GM21576 (cell line): ENCODE measurements around the gene BASP1.
"Not testable (repeated sequence)": the region's sequence is repeated elsewhere in the genome, so short reads cannot be mapped to it uniquely, and the experiment has no call there.

Experiments
- ATAC-seq: cut with Tn5 transposase; IDR thresholded peaks from one replicate; pipeline ENCODE4 v1.9.1; 2021; ENCODE audit warnings: mild to moderate bottlenecking, moderate library complexity; ENCODE audit not compliant: unreplicated experiment

BASP1 gene

DNA sequence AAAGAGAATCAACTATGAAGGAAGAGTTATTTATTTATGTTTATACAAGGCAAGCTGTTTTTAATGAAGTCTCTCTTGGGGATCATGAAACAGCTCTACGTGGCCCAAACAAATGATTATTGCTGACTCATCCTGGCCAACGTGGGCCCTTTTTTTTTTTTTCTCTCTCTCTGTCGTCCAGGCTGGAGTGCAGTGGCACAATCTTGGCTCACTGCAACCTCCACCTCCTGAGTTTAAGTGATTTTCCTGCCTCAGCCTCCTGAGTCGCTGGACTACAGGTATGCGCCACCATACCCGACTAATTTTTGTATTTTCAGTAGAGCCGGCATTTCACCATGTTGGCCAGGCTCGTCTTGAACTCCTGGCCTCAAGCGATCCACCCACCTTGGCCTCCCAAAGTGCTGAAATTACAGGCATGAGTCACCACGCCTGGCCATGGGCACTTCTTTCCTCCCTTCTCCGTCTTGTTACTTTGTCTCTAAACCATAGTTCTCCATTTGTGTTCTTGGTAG lies 98.3 kb downstream of the BASP1 start:
- ATAC-seq: no peak

DNA sequence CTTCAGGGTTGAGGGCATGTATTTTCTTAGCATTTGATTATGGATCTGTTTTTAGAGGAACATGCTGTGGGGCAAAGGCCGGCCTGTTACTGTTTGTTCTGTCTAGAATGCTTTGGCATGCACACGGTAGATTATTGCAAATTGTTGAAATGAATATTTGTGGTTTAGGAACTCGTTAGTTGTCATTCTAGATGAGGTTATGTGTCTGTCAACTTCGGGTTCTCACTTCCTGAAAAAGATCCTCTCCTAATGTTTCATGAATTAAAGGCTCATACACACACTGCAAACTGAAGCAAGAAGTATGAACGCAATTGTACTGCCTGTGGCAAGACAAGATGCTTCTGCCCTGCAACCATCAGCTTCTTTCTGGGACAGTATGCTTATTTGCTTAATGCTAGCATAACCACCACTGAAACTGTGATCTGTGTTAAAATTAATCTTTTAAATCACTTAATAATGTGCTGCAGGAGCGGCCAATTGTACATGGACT lies 99.6 kb downstream of the BASP1 start:
- ATAC-seq: peak; percentile 68

DNA sequence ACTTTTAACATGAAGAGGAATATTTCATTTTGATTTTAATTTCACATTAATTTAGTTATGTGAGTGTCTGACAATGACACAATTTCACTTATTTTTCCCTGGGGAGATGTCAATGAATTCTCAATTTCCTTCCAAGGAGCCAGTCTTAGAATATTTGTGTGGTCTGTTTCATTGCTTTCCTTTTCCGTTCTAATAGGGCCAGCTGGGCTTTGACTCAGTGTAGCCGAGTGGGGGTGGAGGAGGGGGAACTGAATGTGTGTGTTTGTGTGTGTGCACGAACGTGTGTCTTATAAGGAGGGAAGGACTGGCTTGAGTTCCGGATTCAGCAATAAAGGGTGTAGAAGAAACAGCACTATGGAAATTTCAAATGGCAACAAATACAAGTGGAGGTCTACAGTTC lies 100.0 kb downstream of the BASP1 start:
- peak; percentile 38 for ATAC-seq

DNA sequence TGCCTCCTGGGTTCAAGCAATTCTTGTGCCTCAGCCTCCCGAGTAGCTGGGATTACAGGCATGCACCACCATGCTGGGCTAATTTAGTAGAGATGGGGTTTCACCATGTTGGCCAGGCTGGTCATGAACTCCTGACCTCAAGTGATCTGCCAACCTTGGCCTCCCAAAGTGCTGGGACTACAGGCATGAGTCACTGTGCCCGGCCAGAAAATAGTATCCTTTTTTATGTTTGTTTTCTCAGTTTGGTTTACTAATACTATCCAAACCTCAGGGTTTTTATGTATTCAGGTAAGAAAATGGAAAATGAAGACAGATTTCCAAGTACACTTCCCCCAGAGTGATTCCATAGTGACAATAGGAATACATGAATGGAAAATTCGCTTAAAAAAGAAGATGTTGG lies 101.7 kb downstream of the BASP1 start:
- ATAC-seq: not testable (repeated sequence)

DNA sequence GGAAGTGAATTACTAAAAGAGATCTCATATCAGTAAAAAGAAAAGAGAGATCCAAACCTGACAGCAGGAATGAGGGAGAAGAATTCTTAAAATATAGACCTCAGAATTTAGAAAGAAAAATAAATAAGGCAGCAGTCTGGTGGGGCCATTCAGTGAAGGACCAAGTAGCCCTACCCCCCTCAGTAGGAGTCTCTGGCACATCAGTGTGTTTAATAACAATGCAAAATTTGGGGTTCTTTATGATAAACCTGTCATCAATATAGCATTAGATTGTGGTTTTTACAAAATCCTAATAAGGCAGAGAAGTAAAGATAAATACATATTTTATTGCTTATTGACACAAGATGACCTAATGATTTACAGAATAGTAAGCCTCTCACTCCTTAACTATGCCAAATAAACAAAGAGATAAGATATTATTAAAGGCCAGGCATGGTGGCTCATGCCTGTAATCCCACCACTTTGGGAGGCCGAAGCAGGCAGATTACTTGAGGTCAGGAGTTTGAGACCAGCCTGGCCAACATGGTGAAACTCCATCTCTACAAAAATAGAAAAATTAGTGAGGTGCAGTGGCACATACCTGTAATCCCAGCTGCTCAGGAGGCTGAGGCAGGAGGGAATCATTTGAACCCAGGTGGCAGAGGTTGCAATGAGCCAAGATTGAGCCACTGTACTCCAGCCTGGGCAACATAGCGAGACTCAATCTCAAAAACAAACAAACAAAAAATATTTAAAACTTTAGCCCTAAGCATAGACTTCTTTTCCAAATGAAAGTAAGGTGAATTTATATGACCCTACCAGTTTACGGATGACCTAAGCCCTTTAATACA lies 108.6 kb downstream of the BASP1 start:
- no peak for ATAC-seq
